Naive thymus-derived CD8-positive, alpha-beta T cell (primary cell): ENCODE measurements around the gene KIF4A. TPM values are rescaled to one million over a fixed set of nuclear protein-coding genes. Genes with fewer than 3 reads are reported as not detected.

Experiments used
- ATAC-seq, 2 donors: fragments of 150-1000 bp; cut with Tn5 transposase in 1 of 2; sonication (Bioruptor Pico), chemical (Tn5 transposase) in 1 of 2; 1 replicate in 1 of 2; 2 replicates in 1 of 2; pipeline ENCODE4 v1.10.0; 2021; ENCODE audit warnings: mild to moderate bottlenecking in 2 of 2, moderate library complexity in 2 of 2
- POLR2A ChIA-PET: fragments of 350-600 bp; sonication (Branson Sonifier 250); formaldehyde crosslinking; loops from one replicate; lab custom pipeline; 2021; ENCODE audit warnings: antibody characterized with exemption; lab: Charles Lee
- DNase-seq, 10 donors: peaks; one replicate each; pipeline versions ENCODE4 v3.0.0 to v3.0.0-alpha.2; 2020 to 2022
- H3K27ac Mint-ChIP-seq, 10 donors: one replicate each; pipeline ENCODE4 v1.8.0; 2020 to 2022; ENCODE audit warnings: mild to moderate bottlenecking in 10 of 10, mixed read lengths in 10 of 10, moderate library complexity in 4 of 10, inconsistent platforms in 1 of 10
- H3K27me3 Mint-ChIP-seq, 5 donors: one replicate each; pipeline ENCODE4 v1.8.0; 2021 to 2022; ENCODE audit warnings: mixed read lengths in 5 of 5
- H3K36me3 Mint-ChIP-seq, 3 donors: one replicate each; pipeline ENCODE4 v1.8.0; 2020 to 2022; ENCODE audit warnings: mixed read lengths in 3 of 3, mild to moderate bottlenecking in 2 of 3, inconsistent platforms in 1 of 3
- H3K4me1 Mint-ChIP-seq, 4 donors: one replicate each; pipeline ENCODE4 v1.8.0; 2021 to 2022; ENCODE audit warnings: mixed read lengths in 4 of 4
- H3K4me3 Mint-ChIP-seq, 10 donors: one replicate each; pipeline ENCODE4 v1.8.0; 2020 to 2022; ENCODE audit warnings: mild to moderate bottlenecking in 10 of 10, mixed read lengths in 10 of 10, moderate library complexity in 6 of 10, inconsistent platforms in 1 of 10
- H3K9me3 Mint-ChIP-seq, 9 donors: one replicate each; pipeline ENCODE4 v1.8.0; 2020 to 2022; ENCODE audit warnings: mixed read lengths in 9 of 9, mild to moderate bottlenecking in 3 of 9, inconsistent platforms in 1 of 9, moderate library complexity in 1 of 9
- polyA plus RNA-seq, 3 donors: library from polyadenylated mRNA; unstranded; fragments of 300-500 nt; fragmentation: Illumina TruSeq; gene quantifications; one replicate each; pipeline ENCODE4 v1.2.3, GENCODE V29; 2021
- total RNA-seq, 8 experiments: library from RNA in 2 of 8; stranded (reverse) in 2 of 8; gene quantifications; one replicate each; pipeline ENCODE4 v1.2.3 and lab custom pipeline; 2021 to 2026

The KIF4A gene
- total and polyA plus RNA-seq, 5 experiments from 2014 or later = 0.08 TPM; not detected in 3

GRCh38 chrX:70437011-70437410 is 147.1 kb downstream of the KIF4A start:
- Mint-ChIP-seq H3K4me3 (no peak overlapping the region), H3K27me3 (peaks cover 6 to 22% (median 11%) of the 10 kb centered on the region in 5 donors)
- POLR2A ChIA-PET = no interaction called here

DNA sequence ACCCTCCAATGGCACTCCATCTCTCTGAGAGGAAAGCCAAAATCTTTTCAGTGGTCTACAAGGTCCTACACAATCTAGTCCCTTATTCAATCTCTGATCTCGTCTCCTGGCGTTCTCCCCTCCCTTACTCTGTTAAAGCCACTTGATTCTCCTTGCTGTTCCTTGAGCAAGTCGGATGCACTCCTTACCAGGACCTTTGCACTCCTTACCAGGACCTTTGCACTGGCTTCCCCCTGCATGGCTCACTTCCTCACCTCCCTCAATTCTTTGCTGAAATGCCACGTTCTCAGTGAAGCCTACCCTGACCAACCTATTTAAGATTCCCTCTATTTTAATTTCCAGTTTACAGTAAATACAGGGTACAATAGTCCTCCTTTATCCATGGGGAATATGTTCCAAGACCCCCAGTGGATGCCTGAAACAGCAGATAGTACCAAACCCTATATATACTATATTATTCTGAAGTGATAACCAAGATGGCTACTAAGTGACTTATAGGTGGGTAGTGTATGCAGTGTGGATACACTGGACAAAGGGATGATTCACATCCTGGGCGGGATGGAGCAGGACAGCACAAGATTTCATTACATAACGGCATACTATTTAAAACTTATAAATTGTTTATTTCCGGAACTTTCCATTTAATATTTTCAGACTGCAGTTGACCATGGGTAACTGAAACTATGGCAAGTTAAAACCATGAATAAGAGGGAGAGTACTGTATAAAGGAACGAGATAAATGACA is 148.2 kb downstream of the KIF4A start:
- Mint-ChIP-seq H3K9me3 (peaks cover 0 to 2% (median 0%) of the 10 kb centered on the region in 9 donors), H3K4me1 (peaks cover 3 to 29% (median 12%) of the 10 kb centered on the region in 4 donors), H3K36me3 (no peaks in the 10 kb centered on the region), H3K4me3 (no peak overlapping the region), H3K27ac (no peak overlapping the region), H3K27me3 (peaks cover 13 to 30% (median 16%) of the 10 kb centered on the region in 5 donors)
- ATAC-seq = no peak
- POLR2A ChIA-PET = no interaction called here
- DNase-seq = no peak

More at GRCh38 chrX:70437011-70437410, 147.1 kb downstream of the KIF4A start:
- DNase-seq (no peak), ATAC-seq (no peak)
- H3K36me3 Mint-ChIP-seq = no peaks in the 10 kb centered on the region
- H3K4me1 Mint-ChIP-seq = peaks cover 3 to 29% (median 13%) of the 10 kb centered on the region in 4 donors
- H3K27ac Mint-ChIP-seq = no peak overlapping the region
- H3K9me3 Mint-ChIP-seq = peaks cover 0 to 2% (median 0%) of the 10 kb centered on the region in 9 donors

DNA sequence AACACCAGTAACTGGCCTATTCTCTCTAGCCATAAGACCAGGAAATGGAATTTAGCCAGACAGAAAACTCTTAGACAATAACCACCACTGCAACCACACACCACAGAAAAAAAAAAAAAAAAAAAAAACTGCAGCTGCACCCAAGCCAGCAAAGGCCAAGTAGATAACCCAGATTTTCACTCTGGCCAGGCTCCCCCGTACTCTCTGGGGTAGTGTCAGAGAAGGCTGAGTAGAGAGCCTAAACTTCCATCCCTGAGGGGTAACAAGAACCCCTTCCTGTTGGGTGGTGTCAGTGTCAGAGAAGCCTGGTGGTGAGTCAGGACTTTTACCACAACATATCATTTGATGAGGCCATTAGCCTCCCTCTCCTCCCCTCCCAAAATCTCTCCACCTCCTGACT is 149.1 kb downstream of the KIF4A start:
- no peaks in the 10 kb centered on the region for H3K9me3 Mint-ChIP-seq
- POLR2A ChIA-PET = no interaction called here
- no peak for ATAC-seq
- peaks cover 13 to 31% (median 19%) of the 10 kb centered on the region in 5 donors for H3K27me3 Mint-ChIP-seq
- H3K27ac Mint-ChIP-seq = peak overlapping the region in 1 of 10 donors; percentile 40
- H3K36me3 Mint-ChIP-seq = no peaks in the 10 kb centered on the region
- peaks cover 3 to 19% (median 9%) of the 10 kb centered on the region in 4 donors for H3K4me1 Mint-ChIP-seq
- no peak for DNase-seq
- no peak overlapping the region for H3K4me3 Mint-ChIP-seq

- Mint-ChIP-seq H3K27me3 (peaks cover 13 to 47% (median 27%) of the 10 kb centered on the region in 5 donors), H3K4me3 (no peak overlapping the region), H3K27ac (peak overlapping the region in 1 of 10 donors; percentile 35), H3K9me3 (no peaks in the 10 kb centered on the region), H3K4me1 (peaks cover 0 to 12% (median 6%) of the 10 kb centered on the region in 4 donors), H3K36me3 (no peaks in the 10 kb centered on the region)
- POLR2A ChIA-PET = no interaction called here
- DNase-seq (no peak), ATAC-seq (no peak)
These were observed 152.3 kb downstream of the KIF4A start for GRCh38 chrX:70442224-70442623.

DNA sequence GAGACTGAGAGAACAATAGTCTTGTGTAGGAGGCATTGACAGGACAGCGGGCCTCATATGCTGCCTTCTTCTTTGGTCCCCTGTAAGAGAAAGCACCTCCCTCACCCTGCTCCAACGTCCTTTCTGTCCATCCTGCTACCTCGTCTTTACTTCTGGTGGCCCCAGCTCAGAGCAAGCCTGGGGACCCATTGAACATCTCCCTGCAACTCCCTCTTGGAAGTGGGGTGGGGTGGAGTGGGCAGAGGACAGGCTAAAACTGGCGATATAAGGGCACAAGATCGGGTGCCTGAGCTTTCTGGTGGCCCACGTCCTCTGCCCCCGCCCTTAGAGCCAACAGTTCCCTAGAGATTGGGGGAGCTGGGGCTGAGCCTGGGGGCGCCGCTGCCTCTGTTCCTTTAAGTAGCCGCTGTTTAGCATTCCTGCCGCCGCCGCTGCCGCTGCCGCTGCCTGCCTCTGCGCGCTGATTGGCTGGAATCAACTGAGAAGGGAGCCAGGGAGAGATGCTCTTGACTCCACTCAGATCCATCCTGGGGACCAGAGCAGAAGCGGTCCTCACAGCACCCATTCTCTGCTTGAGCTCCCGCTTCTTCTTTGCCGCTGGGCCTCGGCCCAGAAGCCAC is 154.5 kb downstream of the KIF4A start, which contains the start of gene DLG3:
Gene DLG3, plus strand, starts transcription at position 510 of the 620 bp plus-strand sequence. CDS start 367 bp downstream, outside the sequence.
- H3K27me3 Mint-ChIP-seq = peaks cover 7 to 47% (median 27%) of the 10 kb centered on the region in 5 donors
- peaks cover 0 to 4% (median 1%) of the 10 kb centered on the region in 4 donors for H3K4me1 Mint-ChIP-seq
- peak within 1 kb of the TSS; percentile 48 to 83 (median 70) for H3K4me3 Mint-ChIP-seq
- H3K36me3 Mint-ChIP-seq = no peaks in the 10 kb centered on the region
- POLR2A ChIA-PET = interaction anchor here (1.2 kb wide), 1 partner anchor 11 kb away, joined by 3 read pairs; no protein-coding TSS in a partner anchor
- ATAC-seq (peak; percentile 52 to 68), DNase-seq (peak in 3 of 10 donors; percentile 18 to 21 (median 20))
- no peaks in the 10 kb centered on the region for H3K9me3 Mint-ChIP-seq
- H3K27ac Mint-ChIP-seq = peak within 1 kb of the TSS in 1 of 10 donors; percentile 50

DNA sequence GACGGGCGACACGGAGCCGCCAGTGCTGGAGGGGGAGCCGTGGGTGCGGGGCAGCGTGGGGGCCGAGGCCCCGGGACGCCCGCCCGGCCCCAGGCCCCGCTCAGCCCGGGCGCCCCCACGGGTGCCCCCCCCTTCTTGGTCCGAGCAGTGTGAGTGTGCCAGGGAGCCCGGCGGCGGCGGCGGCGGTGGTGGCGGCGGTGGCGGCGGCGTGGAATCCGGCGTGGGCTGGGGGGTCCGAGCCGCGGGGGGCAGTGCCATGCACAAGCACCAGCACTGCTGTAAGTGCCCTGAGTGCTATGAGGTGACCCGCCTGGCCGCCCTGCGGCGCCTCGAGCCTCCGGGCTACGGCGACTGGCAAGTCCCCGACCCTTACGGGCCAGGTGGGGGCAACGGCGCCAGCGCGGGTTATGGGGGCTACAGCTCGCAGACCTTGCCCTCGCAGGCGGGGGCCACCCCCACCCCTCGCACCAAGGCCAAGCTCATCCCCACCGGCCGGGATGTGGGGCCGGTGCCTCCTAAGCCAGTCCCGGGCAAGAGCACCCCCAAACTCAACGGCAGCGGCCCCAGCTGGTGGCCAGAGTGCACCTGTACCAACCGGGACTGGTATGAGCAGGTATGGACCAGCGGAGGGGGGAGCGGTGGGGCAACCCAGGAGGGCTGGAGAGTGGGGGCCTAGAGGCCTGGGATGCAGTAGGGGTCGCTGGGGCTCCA is 155.2 kb downstream of the KIF4A start:
- peaks cover 7 to 44% (median 27%) of the 10 kb centered on the region in 5 donors for H3K27me3 Mint-ChIP-seq
- no peak overlapping the region for H3K27ac Mint-ChIP-seq

DNA sequence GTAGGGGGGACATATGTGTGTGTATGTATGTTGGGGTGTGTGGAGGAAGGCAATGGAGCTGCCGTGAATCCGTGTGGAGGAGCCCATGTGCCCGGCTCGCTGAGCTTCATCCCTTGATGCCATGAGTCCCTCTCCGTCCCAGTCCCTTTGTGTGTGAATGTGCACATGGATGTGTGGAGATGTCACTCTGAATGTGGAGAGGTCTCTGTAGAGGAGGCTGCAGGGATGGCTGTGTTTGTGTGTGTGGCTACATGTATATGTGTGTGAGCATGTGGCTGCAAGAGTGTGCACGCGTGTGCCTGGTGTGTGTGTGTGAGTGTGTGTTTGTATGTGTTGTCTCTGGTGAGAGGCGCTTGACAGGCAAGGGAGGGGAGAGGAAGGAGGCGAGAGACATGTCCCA is 156.0 kb downstream of the KIF4A start:
- Mint-ChIP-seq H3K27ac (peak overlapping the region in 1 of 10 donors; percentile 50), H3K27me3 (peaks cover 7 to 36% (median 24%) of the 10 kb centered on the region in 5 donors), H3K4me3 (peak overlapping the region in 3 of 10 donors; percentile 41 to 61 (median 59)), H3K9me3 (no peaks in the 10 kb centered on the region), H3K36me3 (no peaks in the 10 kb centered on the region), H3K4me1 (peaks cover 0 to 4% (median 1%) of the 10 kb centered on the region in 4 donors)
- POLR2A ChIA-PET = no interaction called here
- DNase-seq (no peak), ATAC-seq (no peak)

More for the DNA sequence above, 155.2 kb downstream of the KIF4A start:
- POLR2A ChIA-PET = no interaction called here
- H3K9me3 Mint-ChIP-seq = no peaks in the 10 kb centered on the region
- DNase-seq (peak in 1 of 10 donors; percentile 5), ATAC-seq (peak; percentile 60 to 75)
- peak overlapping the region; percentile 48 to 83 (median 70) for H3K4me3 Mint-ChIP-seq
- H3K4me1 Mint-ChIP-seq = peaks cover 0 to 4% (median 1%) of the 10 kb centered on the region in 4 donors
- H3K36me3 Mint-ChIP-seq = no peaks in the 10 kb centered on the region

DNA sequence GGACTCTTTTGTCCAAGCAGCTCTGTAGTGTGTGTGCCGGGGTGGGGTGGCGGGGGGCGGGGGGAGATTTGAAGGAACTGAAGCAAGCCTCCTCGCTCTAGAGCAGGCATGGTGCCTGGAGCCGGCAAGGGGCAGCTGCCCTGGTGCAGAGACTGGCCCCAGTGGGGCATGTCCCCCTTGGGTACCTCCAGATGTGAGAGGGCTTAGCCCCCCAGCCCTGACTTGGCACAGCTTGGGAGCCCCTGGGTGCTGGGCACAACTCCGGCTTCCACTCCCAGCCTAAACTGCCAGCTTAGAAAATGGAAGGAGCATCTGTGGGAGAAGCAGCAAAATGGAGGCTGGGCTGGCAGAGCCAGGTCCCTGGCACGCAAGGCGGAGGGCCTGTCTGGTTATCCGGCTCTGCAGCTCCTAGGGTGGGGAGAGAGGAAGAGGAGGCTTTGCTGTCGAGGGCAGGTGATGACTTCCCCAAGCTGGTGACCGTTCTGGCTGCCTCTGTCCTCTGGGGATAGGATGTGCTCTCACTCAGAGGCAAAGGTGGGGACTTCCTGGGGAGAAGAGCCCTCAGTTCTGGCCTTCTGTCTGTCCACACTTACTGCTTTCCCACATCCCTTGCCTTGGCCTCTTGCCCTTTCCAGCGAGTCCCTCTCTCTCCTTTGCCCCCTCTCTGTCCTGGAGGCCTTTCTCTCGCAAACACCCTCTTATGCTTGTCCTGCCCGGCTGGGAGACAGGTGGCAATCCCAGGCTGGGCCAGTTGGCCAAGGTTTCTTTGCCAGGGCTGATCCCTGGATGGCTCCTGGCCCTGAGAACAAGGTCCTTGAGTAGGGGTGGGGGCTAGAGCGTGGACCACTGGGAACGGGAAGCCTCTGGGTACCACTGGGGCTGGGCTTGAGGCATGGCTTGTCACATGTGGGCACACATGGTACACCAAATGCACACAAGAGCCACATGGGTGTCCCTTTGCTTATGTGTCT is 156.8 kb downstream of the KIF4A start:
- no peak for ATAC-seq
- Mint-ChIP-seq H3K36me3 (no peaks in the 10 kb centered on the region), H3K9me3 (no peaks in the 10 kb centered on the region), H3K27ac (no peak overlapping the region), H3K4me3 (no peak overlapping the region), H3K4me1 (peaks cover 0 to 4% (median 1%) of the 10 kb centered on the region in 4 donors), H3K27me3 (peaks cover 7 to 29% (median 19%) of the 10 kb centered on the region in 5 donors)
- no peak for DNase-seq
- POLR2A ChIA-PET = no interaction called here

DNA sequence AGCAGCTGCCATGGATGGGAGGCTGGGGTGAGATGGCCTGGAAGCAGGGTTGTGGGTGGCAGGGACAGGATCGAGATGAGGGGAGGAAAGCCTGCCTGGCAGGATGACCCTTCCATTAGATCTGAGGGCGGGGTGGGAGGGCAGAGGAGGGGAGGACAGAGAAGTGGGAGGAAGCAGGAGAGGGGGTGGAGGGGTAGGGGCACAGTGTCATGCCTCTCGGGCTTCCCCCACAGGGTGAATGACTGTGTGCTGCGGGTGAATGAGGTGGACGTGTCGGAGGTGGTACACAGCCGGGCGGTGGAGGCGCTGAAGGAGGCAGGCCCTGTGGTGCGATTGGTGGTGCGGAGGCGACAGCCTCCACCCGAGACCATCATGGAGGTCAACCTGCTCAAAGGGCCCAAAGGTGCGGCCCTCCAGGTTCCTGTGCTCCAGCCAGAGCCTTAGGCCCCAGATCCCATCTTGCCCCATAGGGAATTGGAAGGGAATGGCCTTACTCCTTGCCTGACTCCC is 159.6 kb downstream of the KIF4A start:
- ATAC-seq (no peak), DNase-seq (no peak)
- Mint-ChIP-seq H3K36me3 (no peaks in the 10 kb centered on the region), H3K27me3 (peaks cover 0 to 12% (median 6%) of the 10 kb centered on the region in 5 donors), H3K27ac (no peak overlapping the region), H3K4me3 (no peak overlapping the region), H3K9me3 (no peaks in the 10 kb centered on the region), H3K4me1 (peaks cover 10 to 26% (median 21%) of the 10 kb centered on the region in 4 donors)
- POLR2A ChIA-PET = no interaction called here

DNA sequence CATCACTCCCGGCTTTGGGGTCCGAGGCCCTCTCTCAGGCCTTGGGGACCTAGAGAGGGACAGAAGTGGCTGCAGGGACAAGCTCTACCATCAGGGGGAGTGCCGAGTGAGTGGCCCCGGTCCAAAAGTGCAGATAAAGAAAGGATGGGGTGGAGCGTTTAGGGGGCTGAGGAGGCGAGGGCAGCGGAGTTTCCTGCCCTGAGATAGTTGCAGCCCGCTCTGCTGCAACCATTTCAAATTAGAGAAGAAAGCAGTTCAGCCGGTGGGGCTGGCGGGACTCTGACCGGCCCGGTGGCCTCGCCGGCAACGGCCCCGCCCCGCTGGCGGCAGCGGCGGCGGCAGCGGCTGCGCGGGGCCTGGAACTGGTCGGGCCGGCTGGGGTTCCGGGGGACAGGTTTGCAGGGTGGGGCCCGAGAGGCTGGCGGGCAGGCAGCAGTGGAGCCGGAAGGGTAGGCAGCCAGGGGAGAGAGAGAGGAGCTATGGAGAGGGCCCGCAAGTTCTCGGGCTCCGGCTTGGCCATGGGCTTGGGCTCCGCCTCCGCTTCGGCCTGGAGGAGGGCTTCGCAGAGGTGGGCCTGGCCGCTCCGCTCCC is 162.3 kb downstream of the KIF4A start:
- Mint-ChIP-seq H3K4me3 (peak overlapping the region; percentile 80 to 97 (median 90)), H3K27me3 (no peaks in the 10 kb centered on the region), H3K9me3 (no peaks in the 10 kb centered on the region), H3K4me1 (peaks cover 16 to 48% (median 38%) of the 10 kb centered on the region in 4 donors), H3K36me3 (no peaks in the 10 kb centered on the region), H3K27ac (peak overlapping the region; percentile 20 to 92 (median 84))
- ATAC-seq = peak; percentile 46 to 50
- POLR2A ChIA-PET = interaction anchor here (1.5 kb wide), 1 partner anchor 18 kb away, joined by 9 read pairs; no protein-coding TSS in a partner anchor
- DNase-seq = peak in 8 of 10 donors; percentile 16 to 55 (median 45)
